Measurements from ENCODE around the gene U2AF1L4. TPM values are rescaled to one million over a fixed set of nuclear protein-coding genes. Genes with fewer than 3 reads are reported as not detected.
A peak's percentile ranks its signal among the peaks of the same experiment; 100 is the strongest.

U2AF1L4 gene
- total RNA-seq, 1 experiment from 2014 or later: 24.6 TPM

- Mint-ChIP-seq H3K36me3 (ENCODE audit: insufficient read depth, unreplicated experiment) (peaks cover 4% of the 10 kb centered on the region), H3K9me3 (ENCODE audit: unreplicated experiment) (no peaks in the 10 kb centered on the region), H3K4me1 (ENCODE audit: low read depth, unreplicated experiment) (no peaks in the 10 kb centered on the region), H3K4me3 (ENCODE audit: unreplicated experiment) (no peak overlapping the region), H3K27ac (ENCODE audit: unreplicated experiment) (no peak overlapping the region), H3K27me3 (ENCODE audit: insufficient read depth, unreplicated experiment) (peaks cover 6% of the 10 kb centered on the region)
- H3K4me1 ChIP-seq: no peaks in the 10 kb centered on the region
- no peak for TF ChIP-seq CTCF (IDR thresholded peaks at IDR 0.05; ENCODE audit: insufficient read depth in 1 of 2, low read depth in 1 of 2, low read length in 1 of 2, severe bottlenecking in 1 of 2, unreplicated experiment in 1 of 2)
- H3K27me3 ChIP-seq (replicated peaks; ENCODE audit: control insufficient read depth, insufficient read depth, low read length): no peaks in the 10 kb centered on the region
- no peak for DNase-seq
- no peaks in the 10 kb centered on the region for H3K9me3 ChIP-seq
- ChIA-PET POLR2A (interaction anchor here (0.6 kb wide), 1 partner anchor 49 kb away, joined by 3 read pairs; no protein-coding TSS in a partner anchor), CTCF (interaction anchor here (0.6 to 1.5 kb wide), 2 partner anchors 16 to 223 kb away, joined by 3 read pairs; no protein-coding TSS in a partner anchor)
- no peaks in the 10 kb centered on the region for H3K36me3 ChIP-seq (ENCODE audit: control insufficient read depth, insufficient read depth, low read length)
- BruUV-seq (replicated peaks): no TSS peak
- intact Hi-C loops (cut with micrococcal nuclease; ENCODE audit: unreplicated experiment): no loop called here
- no peak overlapping the region for H3K4me3 ChIP-seq (ENCODE audit: low read depth, low read length)
Measured at GRCh38 chr19:35708391-35708790, 36.8 kb downstream of the U2AF1L4 start.

- CTCF ChIA-PET: no interaction called here
- Histone ChIP-seq H3K4me1 (no peaks in the 10 kb centered on the region), H3K27me3 (replicated peaks; ENCODE audit: control insufficient read depth, insufficient read depth, low read length) (no peaks in the 10 kb centered on the region), H3K9me3 (no peaks in the 10 kb centered on the region), H3K4me3 (ENCODE audit: low read depth, low read length) (no peak within 1 kb of the TSS), H3K36me3 (ENCODE audit: control insufficient read depth, insufficient read depth, low read length) (no peaks in the 10 kb centered on the region)
- Mint-ChIP-seq H3K27me3 (ENCODE audit: insufficient read depth, unreplicated experiment) (peaks cover 3% of the 10 kb centered on the region), H3K27ac (ENCODE audit: unreplicated experiment) (no peak within 1 kb of the TSS), H3K9me3 (ENCODE audit: unreplicated experiment) (no peaks in the 10 kb centered on the region), H3K4me3 (ENCODE audit: unreplicated experiment) (no peak within 1 kb of the TSS), H3K4me1 (ENCODE audit: low read depth, unreplicated experiment) (peaks cover 6% of the 10 kb centered on the region), H3K36me3 (ENCODE audit: insufficient read depth, unreplicated experiment) (peaks cover 9% of the 10 kb centered on the region)
- no TSS peak for BruUV-seq (replicated peaks)
- TF ChIP-seq CTCF (IDR thresholded peaks at IDR 0.05; ENCODE audit: insufficient read depth in 1 of 2, low read depth in 1 of 2, low read length in 1 of 2, severe bottlenecking in 1 of 2, unreplicated experiment in 1 of 2): no peak
- POLR2A ChIA-PET: no interaction called here
- intact Hi-C loops (cut with micrococcal nuclease; ENCODE audit: unreplicated experiment): loop anchor here (5.0 kb wide), 1 partner anchor 348 kb away; the partner anchor contains the start of genes THAP8 and WDR62
- peak in 1 of 2 experiments; percentile 23 for DNase-seq
Measured at GRCh38 chr19:35704218-35704617, 41.0 kb downstream of the U2AF1L4 start, which contains the start of gene ZBTB32. Gene ZBTB32, plus strand, starts transcription at chr19:35704558. Its CDS starts 10,069 bp downstream, at chr19:35714627.

- Histone ChIP-seq H3K27me3 (replicated peaks; ENCODE audit: control insufficient read depth, insufficient read depth, low read length) (no peaks in the 10 kb centered on the region), H3K4me3 (ENCODE audit: low read depth, low read length) (no peak overlapping the region), H3K4me1 (no peaks in the 10 kb centered on the region), H3K36me3 (ENCODE audit: control insufficient read depth, insufficient read depth, low read length) (no peaks in the 10 kb centered on the region), H3K9me3 (no peaks in the 10 kb centered on the region)
- Mint-ChIP-seq H3K4me3 (ENCODE audit: unreplicated experiment) (peak overlapping the region; percentile 82), H3K27me3 (ENCODE audit: insufficient read depth, unreplicated experiment) (peaks cover 3% of the 10 kb centered on the region), H3K9me3 (ENCODE audit: unreplicated experiment) (no peaks in the 10 kb centered on the region), H3K36me3 (ENCODE audit: insufficient read depth, unreplicated experiment) (peaks cover 9% of the 10 kb centered on the region), H3K4me1 (ENCODE audit: low read depth, unreplicated experiment) (peaks cover 6% of the 10 kb centered on the region), H3K27ac (ENCODE audit: unreplicated experiment) (no peak overlapping the region)
- POLR2A ChIA-PET: interaction anchor here (0.5 kb wide), 1 partner anchor 19 kb away, joined by 4 read pairs; no protein-coding TSS in a partner anchor
- no TSS peak for BruUV-seq (replicated peaks)
- no peak for TF ChIP-seq CTCF (IDR thresholded peaks at IDR 0.05; ENCODE audit: insufficient read depth in 1 of 2, low read depth in 1 of 2, low read length in 1 of 2, severe bottlenecking in 1 of 2, unreplicated experiment in 1 of 2)
- CTCF ChIA-PET: interaction anchor here (1.2 to 1.7 kb wide), 6 partner anchors 9 to 228 kb away, joined by 4 to 8 read pairs (median 6); partner anchors contain the start of gene COX6B1
- no peak for DNase-seq
- intact Hi-C loops (cut with micrococcal nuclease; ENCODE audit: unreplicated experiment): loop anchor here (5.0 kb wide), 1 partner anchor 349 kb away; the partner anchor contains the start of genes THAP8 and WDR62
Measured at GRCh38 chr19:35703343-35703742, 41.9 kb downstream of the U2AF1L4 start.

All from Caco-2 (cell line).